Subcutaneous abdominal adipose tissue (tissue), 5 donors: ENCODE results near the gene DOCK1.

Experiments used
- H3K27ac ChIP-seq: one replicate; pipeline ENCODE4 v1.7.0; 2013; ENCODE audit warnings: low read depth, mild to moderate bottlenecking, inconsistent platforms, low read length, moderate library complexity
- H3K27me3 ChIP-seq, 5 donors: one replicate each; pipeline ENCODE4 v1.7.0; 2013; ENCODE audit warnings: low read length in 5 of 5, inconsistent platforms in 1 of 5; ENCODE audit not compliant: control insufficient read depth in 5 of 5, insufficient read depth in 4 of 5
- H3K36me3 ChIP-seq, 5 donors: one replicate each; pipeline ENCODE4 v1.7.0; 2013; ENCODE audit warnings: low read length in 5 of 5; ENCODE audit not compliant: control insufficient read depth in 5 of 5, insufficient read depth in 5 of 5
- H3K4me1 ChIP-seq, 5 donors: one replicate each; pipeline ENCODE4 v1.7.0; 2013; ENCODE audit warnings: low read length in 5 of 5, mild to moderate bottlenecking in 3 of 5, moderate library complexity in 1 of 5; ENCODE audit not compliant: control insufficient read depth in 5 of 5, insufficient read depth in 5 of 5
- H3K4me3 ChIP-seq, 5 donors: one replicate each; pipeline ENCODE4 v1.7.0; 2013; ENCODE audit warnings: low read length in 5 of 5, low read depth in 1 of 5
- H3K9ac ChIP-seq, 5 donors: one replicate each; pipeline ENCODE4 v1.7.0; 2013; ENCODE audit warnings: low read length in 5 of 5, mild to moderate bottlenecking in 4 of 5, moderate library complexity in 3 of 5
- H3K9me3 ChIP-seq, 5 donors: one replicate each; pipeline ENCODE4 v1.7.0; 2013; ENCODE audit warnings: low read length in 5 of 5; ENCODE audit not compliant: control insufficient read depth in 5 of 5
- donor health status: healthy.
- donor health status: healthy.
- donor health status: healthy.
- donor health status: healthy.
- donor health status: healthy.

The DOCK1 gene

DNA sequence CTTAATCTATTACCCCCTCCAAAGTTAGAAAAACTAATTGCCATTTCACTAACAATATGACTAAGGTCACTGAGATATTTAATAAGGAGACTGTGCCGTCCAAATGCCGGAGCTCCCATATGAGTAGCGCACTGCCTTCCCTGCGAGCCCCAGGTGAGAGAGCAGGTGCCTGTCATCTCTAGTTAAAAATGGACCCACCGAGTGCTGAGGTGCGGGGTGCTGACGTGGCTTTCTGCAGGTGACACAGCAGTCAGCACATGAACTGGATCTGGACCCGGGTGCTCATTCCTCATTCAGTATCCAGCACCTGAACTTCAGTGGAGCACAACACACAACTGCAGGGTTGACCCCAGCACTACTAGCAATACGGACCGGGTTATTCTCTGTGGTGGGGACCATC lies 505.8 kb downstream of the DOCK1 start:
- Histone ChIP-seq H3K36me3 (peaks cover 0 to 44% (median 30%) of the 10 kb centered on the region in 5 donors), H3K9ac (no peak overlapping the region), H3K4me3 (no peak overlapping the region), H3K27ac (no peak overlapping the region), H3K27me3 (no peaks in the 10 kb centered on the region), H3K9me3 (no peaks in the 10 kb centered on the region), H3K4me1 (peaks cover 0 to 2% (median 0%) of the 10 kb centered on the region in 5 donors)

DNA sequence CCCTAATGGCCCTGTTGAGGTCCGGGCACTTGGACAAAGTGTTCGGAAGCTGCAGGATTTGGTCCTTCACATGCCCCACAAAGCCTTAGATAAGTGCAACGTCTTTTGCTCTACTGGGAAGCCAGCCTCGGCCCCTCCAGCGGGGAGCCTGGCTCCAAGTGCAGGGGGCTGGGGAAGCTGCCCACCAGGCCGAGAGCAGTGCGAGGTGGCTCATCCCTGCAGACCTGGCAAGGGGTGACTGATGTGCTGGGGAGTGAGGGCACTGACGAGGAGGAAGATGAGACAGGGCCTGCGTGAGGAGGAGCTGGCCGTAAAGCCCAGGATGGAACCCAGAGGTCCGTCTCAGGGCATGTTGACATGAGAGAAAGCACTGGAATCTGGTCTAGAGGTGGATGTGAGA lies 508.1 kb downstream of the DOCK1 start:
- Histone ChIP-seq H3K27ac (no peak overlapping the region), H3K4me1 (peaks cover 0 to 6% (median 3%) of the 10 kb centered on the region in 5 donors), H3K36me3 (peaks cover 0 to 53% (median 38%) of the 10 kb centered on the region in 5 donors), H3K27me3 (no peaks in the 10 kb centered on the region), H3K9ac (no peak overlapping the region), H3K9me3 (no peaks in the 10 kb centered on the region), H3K4me3 (no peak overlapping the region)

DNA sequence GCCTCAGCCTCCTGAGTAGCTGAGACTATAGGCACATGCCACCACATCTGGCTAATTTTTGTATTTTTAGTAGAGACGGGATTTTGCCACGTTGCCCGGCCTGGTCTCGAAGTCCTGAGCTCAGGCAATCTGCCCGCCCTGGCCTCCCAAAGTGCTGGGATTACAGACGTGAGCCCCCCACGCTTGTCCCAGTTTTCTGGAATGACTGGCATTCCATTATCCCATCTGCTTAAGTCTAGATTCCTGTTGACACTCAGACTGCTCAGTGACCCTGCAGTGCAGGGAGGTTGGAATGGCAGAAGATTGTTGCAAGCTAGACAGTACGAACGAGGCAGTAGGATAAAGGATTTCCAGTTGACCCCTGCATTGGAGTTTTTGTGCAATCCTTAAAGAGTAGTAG lies 508.8 kb downstream of the DOCK1 start:
- Histone ChIP-seq H3K36me3 (peaks cover 0 to 58% (median 43%) of the 10 kb centered on the region in 5 donors), H3K9me3 (no peaks in the 10 kb centered on the region), H3K9ac (no peak overlapping the region), H3K4me1 (peaks cover 0 to 11% (median 9%) of the 10 kb centered on the region in 5 donors), H3K4me3 (no peak overlapping the region), H3K27ac (no peak overlapping the region), H3K27me3 (no peaks in the 10 kb centered on the region)

DNA sequence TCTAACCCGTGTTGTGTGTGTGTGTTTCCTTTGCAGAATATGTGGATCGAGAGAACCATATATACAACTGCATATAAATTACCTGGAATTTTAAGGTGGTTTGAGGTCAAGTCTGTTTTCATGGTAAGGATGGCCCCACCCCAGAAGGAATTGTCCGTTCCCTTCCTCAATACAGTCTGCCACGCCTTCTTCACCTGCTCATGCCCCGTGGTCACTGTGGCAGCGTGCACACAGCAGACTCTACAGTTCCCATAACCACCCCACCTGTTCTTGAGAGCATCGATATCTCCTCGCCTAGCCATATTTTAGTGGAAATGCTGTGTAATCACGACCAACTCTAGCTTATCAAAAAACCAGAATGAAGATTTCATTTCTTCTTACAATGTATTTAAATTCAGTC lies 509.9 kb downstream of the DOCK1 start:
- peaks cover 0 to 10% (median 9%) of the 10 kb centered on the region in 5 donors for H3K4me1 ChIP-seq
- no peak overlapping the region for H3K4me3 ChIP-seq
- H3K27ac ChIP-seq, result no peak overlapping the region
- H3K36me3 ChIP-seq, result peaks cover 0 to 69% (median 54%) of the 10 kb centered on the region in 5 donors
- no peaks in the 10 kb centered on the region for H3K27me3 ChIP-seq
- H3K9me3 ChIP-seq, result no peaks in the 10 kb centered on the region
- H3K9ac ChIP-seq, result no peak overlapping the region

DNA sequence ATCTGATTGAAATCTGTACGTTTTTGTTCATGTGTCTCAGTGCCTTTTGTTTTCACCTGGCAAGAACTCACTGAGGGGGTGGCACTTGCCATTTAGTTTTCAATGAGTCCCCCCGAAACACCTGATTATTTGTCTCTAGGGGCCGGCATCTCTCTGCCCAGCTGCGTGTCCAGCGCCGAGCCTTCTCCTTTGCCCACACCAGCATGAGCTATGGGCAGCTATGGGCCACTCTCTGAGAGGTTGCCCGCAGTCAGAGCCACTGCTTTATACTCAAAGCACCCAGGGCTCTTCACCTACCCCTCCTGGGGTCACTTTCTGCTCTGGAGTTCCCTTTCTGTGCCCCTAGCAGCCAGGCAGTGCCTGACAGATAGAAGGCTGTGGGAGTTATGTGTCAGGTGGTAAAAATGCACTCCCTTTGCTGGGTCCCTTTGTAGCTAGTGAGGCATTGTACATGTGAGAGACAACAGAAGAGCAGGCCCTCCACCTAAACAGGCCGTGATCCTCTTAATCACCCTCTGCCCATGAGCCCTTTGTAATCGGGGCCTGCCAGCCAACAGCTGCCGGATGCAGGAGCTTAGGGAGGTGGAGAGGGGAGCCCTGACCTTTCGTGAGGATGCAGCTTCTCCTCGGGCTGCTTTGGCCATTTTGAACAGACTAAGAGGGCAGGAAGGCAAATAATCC lies 510.8 kb downstream of the DOCK1 start:
- Histone ChIP-seq H3K27ac (no peak overlapping the region), H3K27me3 (no peaks in the 10 kb centered on the region), H3K9me3 (no peaks in the 10 kb centered on the region), H3K9ac (no peak overlapping the region), H3K4me3 (no peak overlapping the region), H3K4me1 (peaks cover 0 to 10% (median 9%) of the 10 kb centered on the region in 5 donors), H3K36me3 (peaks cover 0 to 73% (median 55%) of the 10 kb centered on the region in 5 donors)

DNA sequence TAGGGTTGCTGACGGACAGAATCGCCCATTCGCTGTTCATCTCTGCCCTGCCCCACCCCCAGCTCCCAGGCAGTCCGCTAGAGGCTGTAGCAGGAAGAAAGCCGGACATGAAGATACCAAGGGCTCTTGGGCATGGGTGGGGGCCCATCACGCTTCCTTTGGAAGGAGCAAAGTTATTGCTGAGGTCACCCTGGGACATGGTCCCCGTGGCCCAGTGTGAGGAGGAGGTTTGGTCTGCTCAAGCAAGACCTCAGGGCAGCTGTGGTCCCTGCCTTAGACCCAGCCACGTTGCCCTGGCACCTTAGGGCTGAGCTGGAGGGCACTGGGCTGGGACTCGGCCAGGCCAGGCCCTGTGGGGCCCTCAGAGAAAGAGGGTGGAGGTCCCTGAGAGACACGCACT lies 511.8 kb downstream of the DOCK1 start:
- no peak overlapping the region for H3K9ac ChIP-seq
- no peak overlapping the region for H3K4me3 ChIP-seq
- H3K27me3 ChIP-seq, result no peaks in the 10 kb centered on the region
- peaks cover 0 to 10% (median 9%) of the 10 kb centered on the region in 5 donors for H3K4me1 ChIP-seq
- peaks cover 4 to 74% (median 58%) of the 10 kb centered on the region in 5 donors for H3K36me3 ChIP-seq
- no peaks in the 10 kb centered on the region for H3K9me3 ChIP-seq
- H3K27ac ChIP-seq, result no peak overlapping the region

DNA sequence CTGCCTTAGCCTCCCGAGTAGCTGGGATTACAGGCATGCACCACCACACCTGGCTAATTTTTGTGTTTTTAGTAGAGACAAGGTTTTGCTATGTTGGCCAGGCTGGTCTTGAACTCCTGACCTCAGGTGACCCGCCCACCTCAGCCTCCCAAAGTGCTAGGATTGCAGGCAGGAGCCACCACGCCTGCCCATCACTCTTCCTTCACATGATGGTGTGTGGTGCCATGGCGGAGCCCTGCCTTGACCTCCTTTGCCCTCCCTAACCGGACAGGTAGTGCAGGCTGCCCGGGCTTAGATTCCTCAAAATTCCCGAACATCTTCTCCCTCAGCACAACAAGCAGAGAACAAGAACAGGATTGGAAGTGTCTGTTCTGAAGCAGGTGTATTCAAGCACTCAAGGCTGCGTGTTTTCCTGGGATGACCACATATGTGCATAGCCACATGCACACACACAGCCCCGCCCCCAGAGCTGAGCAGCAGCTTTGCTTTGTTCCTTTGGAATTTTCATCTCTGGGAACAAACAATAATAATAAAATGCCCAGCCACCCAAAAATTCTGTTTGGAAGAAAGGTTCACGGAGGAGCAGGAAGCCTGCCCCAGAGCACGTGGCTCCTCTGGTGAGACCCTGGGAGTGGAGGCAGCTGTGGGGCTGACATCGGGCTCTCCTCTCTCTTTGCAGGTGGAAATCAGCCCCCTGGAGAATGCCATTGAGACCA lies 512.6 kb downstream of the DOCK1 start:
- no peaks in the 10 kb centered on the region for H3K27me3 ChIP-seq
- no peak overlapping the region for H3K27ac ChIP-seq
- peaks cover 0 to 10% (median 9%) of the 10 kb centered on the region in 5 donors for H3K4me1 ChIP-seq
- H3K9ac ChIP-seq, result no peak overlapping the region
- peaks cover 4 to 68% (median 53%) of the 10 kb centered on the region in 5 donors for H3K36me3 ChIP-seq
- no peak overlapping the region for H3K4me3 ChIP-seq
- H3K9me3 ChIP-seq, result no peaks in the 10 kb centered on the region

DNA sequence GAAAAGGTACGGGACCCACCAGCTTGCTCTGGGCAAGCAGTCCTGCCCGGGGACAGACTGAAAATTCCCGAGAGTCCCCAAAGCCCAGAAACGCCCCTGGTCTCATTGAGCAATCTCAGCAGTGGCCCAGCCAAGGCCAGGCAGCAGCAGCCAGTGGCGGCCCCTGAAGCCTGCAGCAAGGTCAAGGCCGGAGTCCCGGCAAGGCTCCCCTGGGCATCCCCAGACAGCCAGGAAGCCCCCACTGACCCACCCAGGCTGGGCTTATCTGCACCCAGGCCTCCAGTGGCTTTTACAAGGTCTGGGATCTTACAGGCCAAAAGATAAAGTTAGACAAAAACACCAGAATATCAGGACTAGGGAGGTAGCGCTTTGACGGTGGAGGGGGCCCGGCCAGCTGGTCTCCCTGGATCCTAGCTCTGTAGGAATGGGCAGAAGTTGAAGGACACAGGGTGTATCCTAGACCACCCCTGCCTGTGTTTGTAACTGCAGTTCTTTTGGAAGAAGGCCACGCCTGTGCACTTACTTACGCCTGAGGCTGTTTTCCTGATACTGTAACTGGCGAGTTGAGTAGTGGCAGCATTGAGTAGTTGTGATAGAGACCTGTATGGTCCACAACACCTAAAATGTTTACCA lies 513.4 kb downstream of the DOCK1 start:
- Histone ChIP-seq H3K9ac (no peak overlapping the region), H3K27me3 (no peaks in the 10 kb centered on the region), H3K36me3 (peaks cover 4 to 66% (median 55%) of the 10 kb centered on the region in 5 donors), H3K4me1 (peaks cover 0 to 10% (median 9%) of the 10 kb centered on the region in 5 donors), H3K27ac (no peak overlapping the region), H3K4me3 (no peak overlapping the region), H3K9me3 (no peaks in the 10 kb centered on the region)

DNA sequence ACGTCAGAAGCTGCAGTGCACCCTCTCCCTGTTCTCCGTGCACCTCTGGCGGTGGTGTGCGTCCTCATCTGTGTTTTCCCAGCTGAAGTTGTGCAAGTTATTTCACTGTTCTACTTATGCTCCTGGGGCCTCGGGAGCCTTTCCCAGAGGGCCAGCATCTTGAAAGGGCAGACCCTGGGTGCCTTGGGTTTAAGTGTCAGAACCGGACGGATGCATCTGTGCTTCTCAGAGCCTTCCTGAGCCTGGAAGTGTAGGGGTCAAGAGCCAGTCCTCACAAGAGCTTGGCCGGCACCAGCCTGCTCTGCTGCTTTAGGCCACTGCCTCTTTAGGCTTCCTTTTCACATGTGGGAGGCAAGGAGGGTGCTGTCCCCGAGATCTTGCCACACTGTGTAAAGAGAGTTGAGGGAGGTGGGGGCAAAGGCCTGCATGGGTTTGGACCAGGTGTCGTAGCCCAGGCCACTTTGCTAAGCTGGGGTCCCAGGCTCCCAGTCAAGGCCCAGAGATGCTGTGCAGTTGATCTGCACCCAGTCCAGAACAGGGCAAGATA lies 515.0 kb downstream of the DOCK1 start:
- H3K27me3 ChIP-seq, result no peaks in the 10 kb centered on the region
- H3K4me3 ChIP-seq, result no peak overlapping the region
- no peak overlapping the region for H3K9ac ChIP-seq
- no peaks in the 10 kb centered on the region for H3K9me3 ChIP-seq
- peaks cover 0 to 22% (median 18%) of the 10 kb centered on the region in 5 donors for H3K4me1 ChIP-seq
- peaks cover 4 to 70% (median 57%) of the 10 kb centered on the region in 5 donors for H3K36me3 ChIP-seq
- no peak overlapping the region for H3K27ac ChIP-seq
